OCI-LY7 (cell line): ENCODE data around the gene ADD1. TPM values are rescaled to one million over a fixed set of nuclear protein-coding genes. Genes with fewer than 3 reads are reported as not detected.

Source experiments
- BruUV-seq: library from RNA; stranded (reverse); fragments of 400-500 nt; replicated peaks from 2 replicates; lab custom pipeline; 2021; lab: Mats Ljungman, UMichigan
- CTCF ChIA-PET: fragments of 300-600 bp; sonication (Branson Sonifier 250); formaldehyde crosslinking; loops from one replicate; lab custom pipeline; 2022; ENCODE audit warnings: antibody characterized with exemption; ENCODE audit not compliant: unreplicated experiment; lab: Charles Lee
- POLR2A ChIA-PET: fragments of 300-600 bp; sonication (Branson Sonifier 250); formaldehyde crosslinking; loops from one replicate; lab custom pipeline; 2022; ENCODE audit warnings: antibody characterized with exemption; lab: Charles Lee
- DNase-seq: peaks from one replicate; pipeline ENCODE4 v3.0.0-alpha.2; 2015; ENCODE audit warnings: low spot score
- H2AFZ ChIP-seq: fragments of 200-600 bp; sonication (generic), shearing (Covaris generic); 2 replicates; pipeline ENCODE4 v1.6.1; 2014; ENCODE audit warnings: mild to moderate bottlenecking, antibody characterized with exemption, low read length, moderate library complexity
- H3K27ac ChIP-seq: fragments of 200-600 bp; sonication (generic); 2 replicates; pipeline ENCODE4 v1.5.1; 2014; ENCODE audit warnings: mixed run types, low read depth, mild to moderate bottlenecking, moderate library complexity, low read length, inconsistent platforms; ENCODE audit not compliant: poor library complexity, severe bottlenecking
- H3K36me3 ChIP-seq: fragments of 200-600 bp; sonication (generic); 2 replicates; pipeline ENCODE4 v1.6.1; 2014; ENCODE audit warnings: mild to moderate bottlenecking, antibody characterized with exemption, low read length, moderate library complexity, mixed read lengths; ENCODE audit not compliant: insufficient read depth
- H3K4me1 ChIP-seq: fragments of 200-600 bp; sonication (generic); 2 replicates; pipeline ENCODE4 v1.5.1; 2014; ENCODE audit warnings: mild to moderate bottlenecking, low read length; ENCODE audit not compliant: insufficient read depth, poor library complexity, severe bottlenecking
- H3K4me2 ChIP-seq: fragments of 200-600 bp; sonication (generic); 2 replicates; pipeline ENCODE4 v1.6.1; 2014; ENCODE audit warnings: mild to moderate bottlenecking, low read length
- H3K4me3 ChIP-seq: fragments of 200-600 bp; sonication (generic); 2 replicates; pipeline ENCODE4 v1.5.1; 2014; ENCODE audit warnings: mild to moderate bottlenecking, low read depth, low read length; ENCODE audit not compliant: poor library complexity, severe bottlenecking
- H3K79me2 ChIP-seq: fragments of 200-600 bp; sonication (generic); 2 replicates; pipeline ENCODE4 v1.6.1; 2016; ENCODE audit warnings: low read depth, mild to moderate bottlenecking, low read length, moderate library complexity, mixed read lengths; ENCODE audit not compliant: insufficient read depth
- H3K9me2 ChIP-seq: fragments of 200-600 bp; sonication (generic); 2 replicates; pipeline ENCODE4 v1.6.1; 2016; ENCODE audit warnings: mild to moderate bottlenecking, low read length, mixed read lengths; ENCODE audit not compliant: insufficient read depth
- H3K9me3 ChIP-seq: fragments of 200-600 bp; sonication (generic); 2 replicates; pipeline ENCODE4 v1.6.1; 2014; ENCODE audit warnings: mild to moderate bottlenecking, mixed run types, low read length, mixed read lengths
- H4K20me1 ChIP-seq: fragments of 200-600 bp; sonication (generic); 2 replicates; pipeline ENCODE4 v1.6.1; 2014; ENCODE audit warnings: mild to moderate bottlenecking, antibody characterized with exemption, low read length, moderate library complexity, mixed read lengths; ENCODE audit not compliant: insufficient read depth
- EZH2phosphoT487 ChIP-seq: fragments of 200-600 bp; sonication (generic); IDR thresholded peaks from 2 replicates; pipeline ENCODE4 v1.6.1; 2018; ENCODE audit warnings: low read depth, borderline replicate concordance, mild to moderate bottlenecking, mixed run types, antibody characterized with exemption, low read length, moderate library complexity, mixed read lengths
- intact Hi-C: fragments of 100-400 bp; cut with micrococcal nuclease; formaldehyde crosslinking; loops from one replicate; pipeline ENCODE4 v1.10.0; 2022; ENCODE audit not compliant: unreplicated experiment
- total RNA-seq, 2 experiments: library from RNA; depleted of rRNA in 1 of 2; stranded (reverse); fragments of >200 nt in 1 of 2; shearing (Covaris generic) in 1 of 2; gene quantifications; 2 replicates each; pipeline ENCODE4 v1.2.3, GENCODE V29; 2014 to 2022
- TF ChIP-seq, protein P1 (sequence below): fragments of 200-600 bp; sonication (generic); conservative IDR thresholded peaks from 2 replicates; pipeline ENCODE4 v1.5.1; 2014; ENCODE audit warnings: mild to moderate bottlenecking, antibody characterized with exemption, low read length, moderate library complexity, mixed read lengths

The ADD1 gene
- total RNA-seq, 2 experiments from 2014 or later = 85.3 to 108 TPM

DNA sequence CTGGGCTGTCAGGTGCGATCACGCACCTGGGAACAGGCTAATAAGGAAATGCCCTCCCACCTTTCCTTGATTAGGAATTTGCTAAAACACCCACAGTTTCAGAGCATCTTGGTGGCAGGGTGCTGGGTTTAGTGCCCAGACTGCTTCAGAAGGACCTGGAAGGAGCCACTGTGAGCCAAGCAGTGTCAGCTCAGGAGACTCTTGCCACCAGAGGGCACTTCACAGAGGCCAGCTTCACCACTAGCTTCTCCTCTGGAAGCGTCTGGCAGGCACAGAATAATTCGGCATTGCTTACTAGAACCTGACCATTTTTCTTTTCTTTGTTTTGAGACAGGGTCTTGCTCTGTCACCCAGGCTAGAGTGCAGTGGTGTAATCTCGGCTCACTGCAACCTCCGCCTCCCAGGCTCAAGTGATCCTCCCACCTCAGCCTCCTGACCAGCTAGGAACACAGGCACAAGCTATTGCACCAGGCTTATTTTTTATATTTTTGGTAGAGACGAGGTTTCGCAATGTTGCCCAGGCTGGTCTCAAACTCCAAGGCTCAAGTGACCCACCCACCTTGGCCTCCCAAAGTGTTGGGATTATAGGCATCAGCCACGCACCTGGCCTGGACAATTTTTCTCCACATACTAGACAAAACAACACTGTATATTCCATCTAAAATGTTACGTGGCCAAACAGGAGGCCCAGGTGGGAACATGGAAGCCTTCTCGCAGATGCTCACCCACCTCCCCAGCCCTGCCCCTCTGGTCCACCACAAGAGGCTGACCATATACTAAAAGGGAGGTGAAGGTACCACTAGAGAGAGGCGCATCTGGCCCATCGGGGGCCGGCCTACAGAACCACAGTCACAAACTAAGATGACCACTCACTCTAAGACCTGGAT, 105.5 kb downstream of the ADD1 start:
- BruUV-seq = no TSS peak
- DNase-seq = peak; percentile 31
- no peaks in the 10 kb centered on the region for H3K79me2 ChIP-seq
- TF ChIP-seq, protein P1, sequence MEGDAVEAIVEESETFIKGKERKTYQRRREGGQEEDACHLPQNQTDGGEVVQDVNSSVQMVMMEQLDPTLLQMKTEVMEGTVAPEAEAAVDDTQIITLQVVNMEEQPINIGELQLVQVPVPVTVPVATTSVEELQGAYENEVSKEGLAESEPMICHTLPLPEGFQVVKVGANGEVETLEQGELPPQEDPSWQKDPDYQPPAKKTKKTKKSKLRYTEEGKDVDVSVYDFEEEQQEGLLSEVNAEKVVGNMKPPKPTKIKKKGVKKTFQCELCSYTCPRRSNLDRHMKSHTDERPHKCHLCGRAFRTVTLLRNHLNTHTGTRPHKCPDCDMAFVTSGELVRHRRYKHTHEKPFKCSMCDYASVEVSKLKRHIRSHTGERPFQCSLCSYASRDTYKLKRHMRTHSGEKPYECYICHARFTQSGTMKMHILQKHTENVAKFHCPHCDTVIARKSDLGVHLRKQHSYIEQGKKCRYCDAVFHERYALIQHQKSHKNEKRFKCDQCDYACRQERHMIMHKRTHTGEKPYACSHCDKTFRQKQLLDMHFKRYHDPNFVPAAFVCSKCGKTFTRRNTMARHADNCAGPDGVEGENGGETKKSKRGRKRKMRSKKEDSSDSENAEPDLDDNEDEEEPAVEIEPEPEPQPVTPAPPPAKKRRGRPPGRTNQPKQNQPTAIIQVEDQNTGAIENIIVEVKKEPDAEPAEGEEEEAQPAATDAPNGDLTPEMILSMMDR = peak; percentile 69
- TF ChIP-seq EZH2phosphoT487 = no peak
- peaks cover 93% of the 10 kb centered on the region for H3K36me3 ChIP-seq
- ChIA-PET POLR2A (no interaction called here), CTCF (no interaction called here)
- no peak overlapping the region for H3K27ac ChIP-seq
- no peak overlapping the region for H3K4me3 ChIP-seq
- H3K4me1 ChIP-seq = no peaks in the 10 kb centered on the region
- no peaks in the 10 kb centered on the region for H3K9me2 ChIP-seq
- no peaks in the 10 kb centered on the region for H4K20me1 ChIP-seq
- H2AFZ ChIP-seq = no peak overlapping the region
- H3K9me3 ChIP-seq = no peaks in the 10 kb centered on the region
- H3K4me2 ChIP-seq = no peak overlapping the region
- intact Hi-C loops = no loop called here

DNA sequence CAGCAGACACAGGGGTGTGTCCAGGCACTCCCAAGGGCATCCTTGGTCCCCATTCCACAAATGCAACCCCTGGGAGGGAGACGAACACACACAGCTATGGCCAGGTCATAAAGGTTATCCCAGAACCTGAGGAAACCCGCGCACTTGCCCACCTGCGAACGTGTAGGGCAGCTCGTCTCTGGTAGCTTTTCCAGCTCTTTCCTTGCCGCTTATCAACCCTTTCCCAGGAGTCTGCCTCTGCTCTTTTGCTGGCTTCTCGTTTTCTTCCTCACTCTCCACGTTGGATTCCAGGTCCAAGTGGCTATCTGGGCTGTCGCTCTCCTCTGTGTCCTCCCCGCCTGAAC, 106.1 kb downstream of the ADD1 start:
- DNase-seq = no peak
- Histone ChIP-seq H4K20me1 (no peaks in the 10 kb centered on the region), H3K4me3 (no peak overlapping the region), H3K4me2 (no peak overlapping the region), H3K4me1 (no peaks in the 10 kb centered on the region), H3K27ac (no peak overlapping the region), H3K9me3 (no peaks in the 10 kb centered on the region), H2AFZ (no peak overlapping the region), H3K9me2 (no peaks in the 10 kb centered on the region), H3K79me2 (no peaks in the 10 kb centered on the region), H3K36me3 (peaks cover 95% of the 10 kb centered on the region)
- intact Hi-C loops = no loop called here
- POLR2A ChIA-PET = interaction anchor here (0.6 kb wide), 1 partner anchor 158 kb away, joined by 3 read pairs; no protein-coding TSS in a partner anchor
- no peak for TF ChIP-seq EZH2phosphoT487
- TF ChIP-seq, protein P1 = no peak
- BruUV-seq = no TSS peak
- CTCF ChIA-PET = no interaction called here
